HAP-1 (cell line): ENCODE measurements around the gene CHD6.

Experiments
- DNase-seq, 2 experiments: peaks; one replicate each; pipeline ENCODE4 v3.0.0-alpha.2; 2016 to 2020; ENCODE audit warnings: low spot score in 2 of 2
- H3K27me3 ChIP-seq: fragments of 250-450 bp; sonication (Bioruptor Pico); 2 replicates; pipeline ENCODE4 v1.5.1; 2020; ENCODE audit warnings: low read depth, mild to moderate bottlenecking, moderate library complexity
- H3K36me3 ChIP-seq: fragments of 250-450 bp; sonication (Bioruptor Pico); replicated peaks from 2 replicates; pipeline ENCODE4 v1.5.1; 2020; ENCODE audit warnings: mild to moderate bottlenecking
- H3K4me1 ChIP-seq: fragments of 250-450 bp; sonication (Bioruptor Pico); 2 replicates; pipeline ENCODE4 v1.5.1; 2020; ENCODE audit warnings: mild to moderate bottlenecking
- H3K4me3 ChIP-seq: fragments of 250-450 bp; sonication (Bioruptor Pico); 2 replicates; pipeline ENCODE4 v1.5.1; 2020; ENCODE audit warnings: mild to moderate bottlenecking, moderate library complexity
- H3K9me3 ChIP-seq: fragments of 250-450 bp; sonication (Bioruptor Pico); 2 replicates; pipeline ENCODE4 v1.5.1; 2020; ENCODE audit warnings: mild to moderate bottlenecking, moderate library complexity
- in situ Hi-C: fragments of 300-500 bp; cut with MboI; formaldehyde crosslinking; loops from 3 replicates; pipeline ENCODE4 v1.14.3; 2020; ENCODE audit warnings: low sequenced_read_pairs, inconsistent platforms, mixed read lengths

Gene CHD6

DNA sequence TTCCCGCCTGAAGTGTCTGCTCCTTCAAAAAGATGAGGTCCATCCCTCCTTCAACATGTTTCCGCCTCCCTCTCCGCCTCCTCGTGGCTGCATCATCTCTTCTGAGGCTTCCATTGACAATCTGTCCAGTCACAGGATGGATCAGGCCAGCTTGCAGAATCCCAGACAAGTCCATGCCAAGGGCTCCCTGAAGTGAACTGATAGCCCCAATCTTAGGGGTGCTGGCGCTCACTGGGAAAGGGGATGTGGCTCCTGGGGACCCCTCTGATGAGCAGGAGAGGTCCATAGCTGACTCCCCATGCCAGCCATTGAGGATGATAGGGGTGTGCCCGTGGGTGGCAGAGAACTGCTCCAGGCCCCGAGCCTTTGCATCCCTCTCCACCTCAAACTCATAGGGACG is 203.0 kb downstream of the CHD6 start:
- Histone ChIP-seq H3K27me3 (no peaks in the 10 kb centered on the region), H3K36me3 (peaks cover 69% of the 10 kb centered on the region), H3K4me1 (no peaks in the 10 kb centered on the region), H3K4me3 (no peak overlapping the region), H3K9me3 (no peaks in the 10 kb centered on the region)
- in situ Hi-C loops, result no loop called here
- DNase-seq, result no peak

DNA sequence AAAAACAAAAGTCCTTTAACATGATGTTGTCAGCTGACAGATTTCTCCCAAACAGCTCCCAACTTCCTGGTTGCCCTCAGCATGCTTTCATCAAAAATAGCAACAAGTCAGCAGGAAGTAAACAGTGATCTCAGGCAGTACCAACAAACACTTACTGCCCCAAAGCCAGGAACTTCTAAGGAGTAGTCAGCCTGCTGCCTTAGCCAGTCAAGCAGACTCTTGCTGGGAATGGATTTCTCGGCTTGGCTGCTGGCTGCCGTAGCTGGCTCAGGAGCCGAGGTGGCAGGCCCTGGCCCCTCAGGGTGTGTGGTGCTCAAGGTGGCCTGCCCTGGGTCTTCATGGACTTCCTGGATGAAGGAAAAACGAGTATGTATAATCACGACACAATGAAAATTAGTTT is 205.0 kb downstream of the CHD6 start:
- Histone ChIP-seq H3K36me3 (peaks cover 88% of the 10 kb centered on the region), H3K4me1 (no peaks in the 10 kb centered on the region), H3K4me3 (no peak overlapping the region), H3K27me3 (no peaks in the 10 kb centered on the region), H3K9me3 (no peaks in the 10 kb centered on the region)
- no peak for DNase-seq
- in situ Hi-C loops, result no loop called here

DNA sequence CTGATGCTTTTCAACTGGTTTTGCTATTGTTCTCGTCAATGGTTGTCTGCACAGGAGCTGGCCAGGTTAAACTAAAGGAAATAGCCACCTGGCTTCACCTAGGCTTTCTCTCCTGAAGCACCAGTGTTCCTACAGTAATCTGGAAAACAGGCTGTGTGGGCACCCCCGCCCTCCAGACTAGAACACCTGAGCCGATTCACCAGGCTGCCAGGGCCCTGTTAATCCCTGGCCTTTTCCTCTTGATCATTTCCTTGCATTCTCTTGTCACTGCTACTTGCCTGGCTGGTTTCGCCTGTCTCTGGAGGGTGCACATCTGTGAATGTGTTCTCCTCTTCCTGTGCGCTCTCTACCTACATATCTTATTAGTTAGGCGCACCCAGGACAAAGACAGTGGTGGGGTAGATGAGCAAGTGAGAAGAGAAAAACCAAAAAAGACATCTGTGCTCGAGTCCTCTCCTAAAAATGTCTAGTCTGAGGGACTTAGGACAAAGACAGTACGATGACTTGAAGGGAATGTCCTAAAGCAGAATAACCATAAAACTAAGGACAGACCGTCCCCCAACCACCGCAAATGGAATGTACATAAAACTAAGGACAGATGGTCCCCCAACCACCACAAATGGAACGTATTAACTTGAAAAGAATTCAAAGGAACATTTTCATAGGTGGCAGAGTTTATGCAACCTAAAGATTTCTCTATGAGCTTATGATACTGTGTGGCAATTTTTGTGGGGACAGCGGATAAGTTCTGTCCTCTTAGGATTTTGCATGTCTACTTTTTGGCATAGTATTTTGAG is 205.7 kb downstream of the CHD6 start:
- no peaks in the 10 kb centered on the region for H3K27me3 ChIP-seq
- H3K9me3 ChIP-seq, result no peaks in the 10 kb centered on the region
- peaks cover 84% of the 10 kb centered on the region for H3K36me3 ChIP-seq
- DNase-seq, result no peak
- H3K4me3 ChIP-seq, result no peak overlapping the region
- H3K4me1 ChIP-seq, result no peaks in the 10 kb centered on the region
- in situ Hi-C loops, result no loop called here

DNA sequence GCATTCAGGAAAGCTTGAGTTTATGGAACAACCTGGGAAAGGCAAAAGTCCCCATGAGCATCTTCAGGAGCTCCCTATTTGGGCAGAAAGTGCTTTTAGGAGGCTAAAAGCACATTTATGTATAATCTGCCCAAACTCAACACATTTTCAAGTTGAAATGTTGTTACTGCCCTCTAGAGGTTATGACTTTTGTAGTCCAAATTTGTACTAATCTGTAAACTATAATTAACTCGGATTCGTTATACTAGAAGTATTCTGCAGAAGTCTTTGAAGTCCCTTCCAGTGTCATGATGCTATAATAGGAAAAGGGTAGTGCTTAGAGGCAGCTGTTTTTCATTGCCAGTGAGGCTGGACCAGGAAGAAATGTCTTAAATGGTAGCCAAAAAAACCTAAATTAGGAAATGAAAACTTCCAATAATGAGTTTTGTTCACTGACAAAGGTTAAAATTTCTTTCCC is 206.8 kb downstream of the CHD6 start:
- Histone ChIP-seq H3K4me1 (no peaks in the 10 kb centered on the region), H3K36me3 (peaks cover 81% of the 10 kb centered on the region), H3K9me3 (no peaks in the 10 kb centered on the region), H3K27me3 (no peaks in the 10 kb centered on the region), H3K4me3 (no peak overlapping the region)
- in situ Hi-C loops, result no loop called here
- no peak for DNase-seq

DNA sequence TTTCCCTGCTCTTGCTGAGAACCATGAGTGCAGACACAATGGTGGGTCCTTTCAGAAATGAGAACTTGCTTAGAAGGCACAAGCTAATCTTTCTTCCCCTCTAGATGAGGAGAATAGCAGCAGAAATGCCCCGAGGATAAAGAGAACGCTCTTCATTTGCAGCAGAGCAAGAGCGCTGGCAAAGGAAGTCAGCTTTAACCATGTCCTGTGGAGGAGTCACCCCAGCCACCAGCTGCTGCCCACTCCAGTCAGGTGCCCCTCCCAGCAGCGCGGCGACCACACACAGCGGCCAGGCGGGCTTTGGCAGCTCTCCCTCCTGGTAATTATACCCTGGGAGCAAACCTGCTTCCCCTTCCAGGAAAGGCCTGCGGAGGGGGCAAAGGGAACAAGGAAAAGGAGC is 209.2 kb downstream of the CHD6 start:
- in situ Hi-C loops, result no loop called here
- peaks cover 70% of the 10 kb centered on the region for H3K36me3 ChIP-seq
- H3K9me3 ChIP-seq, result no peaks in the 10 kb centered on the region
- no peak overlapping the region for H3K4me3 ChIP-seq
- H3K27me3 ChIP-seq, result no peaks in the 10 kb centered on the region
- H3K4me1 ChIP-seq, result no peaks in the 10 kb centered on the region
- no peak for DNase-seq

DNA sequence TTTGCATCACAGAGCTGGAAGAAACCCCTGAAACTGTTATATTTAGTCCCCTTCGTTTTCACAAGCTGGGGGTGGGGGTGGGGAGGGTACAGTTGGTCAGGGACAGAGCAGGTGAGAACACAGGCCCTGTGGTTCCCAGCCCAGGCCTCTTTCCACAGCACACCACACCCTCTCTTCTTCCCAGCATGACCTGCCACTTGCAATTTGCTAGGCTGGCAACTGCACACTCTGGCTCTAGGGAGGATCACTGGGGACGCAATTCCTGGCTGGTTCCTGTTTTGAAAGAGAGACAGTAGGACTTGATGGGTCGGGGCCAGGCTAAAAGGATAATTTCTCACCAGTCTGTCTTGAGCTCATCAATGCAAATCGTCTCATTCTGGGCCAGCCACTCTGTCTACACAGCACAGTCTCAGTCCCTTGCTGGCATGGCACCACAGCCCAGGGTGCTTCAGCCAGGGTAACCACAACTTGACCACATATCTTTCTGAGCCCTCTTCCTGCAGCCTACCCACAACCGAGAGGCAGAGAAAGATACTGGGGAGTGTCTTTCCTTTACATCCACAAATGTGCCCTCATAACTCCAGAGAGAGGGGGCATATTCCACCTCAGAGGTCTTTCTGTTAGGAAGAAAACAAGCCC is 209.9 kb downstream of the CHD6 start:
- peaks cover 63% of the 10 kb centered on the region for H3K36me3 ChIP-seq
- no peaks in the 10 kb centered on the region for H3K9me3 ChIP-seq
- no peak overlapping the region for H3K4me3 ChIP-seq
- in situ Hi-C loops, result no loop called here
- no peaks in the 10 kb centered on the region for H3K4me1 ChIP-seq
- no peak for DNase-seq
- H3K27me3 ChIP-seq, result no peaks in the 10 kb centered on the region

DNA sequence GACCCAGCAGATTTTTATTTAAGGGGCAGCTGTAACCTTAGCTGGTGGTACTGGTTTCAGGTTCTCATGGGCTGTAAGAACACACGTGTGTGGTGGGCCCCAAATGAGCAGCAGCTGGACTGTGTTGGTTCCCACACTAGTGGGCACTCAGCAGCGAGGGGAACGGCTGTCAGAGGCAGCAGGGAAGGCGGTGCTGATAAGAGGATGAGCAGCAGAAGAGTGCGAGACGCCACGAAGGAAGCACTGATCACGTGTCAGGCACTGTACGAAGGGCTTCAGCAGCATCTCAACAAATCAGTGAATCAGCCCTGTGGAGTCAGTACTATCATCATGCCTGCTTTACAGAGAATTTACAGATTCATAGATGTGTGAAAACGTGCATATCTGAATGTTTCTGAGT is 210.6 kb downstream of the CHD6 start:
- no peak for DNase-seq
- Histone ChIP-seq H3K36me3 (peaks cover 57% of the 10 kb centered on the region), H3K4me1 (no peaks in the 10 kb centered on the region)

DNA sequence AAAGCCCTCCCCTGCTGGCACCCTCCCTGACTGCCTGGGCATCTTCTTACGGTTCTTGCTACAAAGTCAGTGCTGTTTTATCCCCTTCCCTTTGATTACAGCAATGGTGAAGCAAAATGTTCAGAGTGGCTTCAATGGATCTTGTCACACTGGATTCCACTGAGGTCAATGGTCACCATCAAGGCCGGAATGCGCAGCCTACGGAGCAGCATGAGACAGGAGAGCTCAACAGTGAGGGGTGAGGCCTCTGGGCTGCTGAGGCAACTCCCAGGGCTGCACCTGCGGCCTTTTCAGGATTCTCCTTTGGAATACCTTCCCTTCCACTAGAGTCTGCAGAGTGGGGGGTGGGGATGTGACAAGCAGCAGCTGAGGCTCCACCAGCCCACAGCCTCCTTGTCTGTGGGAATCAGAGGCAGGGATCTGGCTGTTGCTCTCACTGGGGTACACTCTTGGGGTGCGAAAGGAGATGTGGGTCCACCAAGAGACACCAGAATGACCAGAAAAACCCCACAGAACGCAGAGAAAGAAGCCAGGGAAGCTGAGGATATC is 211.2 kb downstream of the CHD6 start:
- Histone ChIP-seq H3K4me1 (no peaks in the 10 kb centered on the region), H3K36me3 (peaks cover 50% of the 10 kb centered on the region)

More for the DNA sequence above, 210.6 kb downstream of the CHD6 start:
- Histone ChIP-seq H3K9me3 (no peaks in the 10 kb centered on the region), H3K4me3 (no peak overlapping the region), H3K27me3 (no peaks in the 10 kb centered on the region)
- in situ Hi-C loops, result no loop called here

DNA sequence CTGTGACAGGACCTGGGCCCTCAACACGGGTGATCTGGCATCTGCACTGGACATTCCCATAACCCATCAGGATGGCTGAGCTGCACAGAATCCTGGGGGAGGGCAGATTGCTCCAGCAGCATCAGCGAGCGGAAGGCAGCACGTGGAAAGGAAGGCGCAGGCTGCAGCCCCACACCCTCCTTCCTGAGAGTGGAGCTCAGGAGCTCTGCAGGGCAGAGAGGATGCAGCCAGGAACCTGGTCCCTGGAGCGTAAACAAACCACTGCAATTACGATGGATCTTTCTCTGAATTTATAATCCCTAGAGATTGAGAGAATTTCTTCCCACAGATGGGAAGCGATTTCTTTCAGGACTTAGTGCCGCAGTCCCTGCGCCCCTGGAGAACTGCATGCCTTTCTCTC is 211.8 kb downstream of the CHD6 start:
- in situ Hi-C loops, result no loop called here
- Histone ChIP-seq H3K9me3 (no peaks in the 10 kb centered on the region), H3K36me3 (peaks cover 44% of the 10 kb centered on the region), H3K27me3 (no peaks in the 10 kb centered on the region), H3K4me1 (no peaks in the 10 kb centered on the region), H3K4me3 (no peak overlapping the region)
- no peak for DNase-seq

More for the DNA sequence above, 211.2 kb downstream of the CHD6 start:
- Histone ChIP-seq H3K4me3 (no peak overlapping the region), H3K27me3 (no peaks in the 10 kb centered on the region), H3K9me3 (no peaks in the 10 kb centered on the region)
- in situ Hi-C loops, result no loop called here
- DNase-seq, result no peak

DNA sequence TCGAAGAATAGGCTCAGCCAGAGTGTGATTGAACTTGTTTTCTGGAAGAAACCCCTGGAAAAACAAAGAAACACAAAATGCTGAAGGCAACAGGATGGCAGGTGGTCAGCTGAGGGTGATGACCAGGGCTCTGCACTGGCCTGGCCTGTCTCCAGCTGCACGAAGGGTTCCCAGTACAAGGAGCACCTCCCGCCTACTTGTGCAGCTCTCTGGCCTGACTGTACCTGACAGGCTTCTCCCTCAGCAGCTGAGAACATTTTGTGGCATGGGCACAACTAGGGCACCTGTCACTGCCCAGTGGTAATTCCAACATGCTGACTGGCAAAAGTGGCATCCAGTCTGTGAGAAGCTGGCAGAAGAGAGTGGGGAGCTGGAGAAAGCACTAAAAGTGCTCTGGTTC is 212.7 kb downstream of the CHD6 start:
- Histone ChIP-seq H3K9me3 (no peaks in the 10 kb centered on the region), H3K4me1 (no peaks in the 10 kb centered on the region), H3K4me3 (no peak overlapping the region), H3K36me3 (peaks cover 37% of the 10 kb centered on the region), H3K27me3 (no peaks in the 10 kb centered on the region)
- in situ Hi-C loops, result no loop called here
- no peak for DNase-seq

DNA sequence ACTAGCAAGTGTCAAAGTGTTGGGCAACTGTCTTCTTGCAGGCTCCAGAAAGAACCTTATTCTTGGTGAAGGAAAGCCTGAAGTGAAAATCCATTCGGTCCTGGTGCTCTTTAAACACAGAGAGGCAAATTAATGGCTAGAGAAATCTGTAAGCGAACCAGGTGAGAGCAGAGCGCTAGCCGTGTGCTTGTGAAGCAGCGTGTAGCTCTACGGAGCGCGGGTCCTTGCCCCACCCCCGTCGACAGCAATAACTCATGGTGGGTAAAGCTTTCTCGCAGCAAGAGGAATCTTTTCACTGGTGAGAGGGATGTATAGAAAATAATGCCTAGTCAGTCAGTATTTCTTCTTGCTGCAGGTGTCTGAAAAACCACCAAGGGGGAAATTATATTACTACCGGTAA is 214.6 kb downstream of the CHD6 start:
- peaks cover 20% of the 10 kb centered on the region for H3K36me3 ChIP-seq
- H3K4me3 ChIP-seq, result no peak overlapping the region
- in situ Hi-C loops, result no loop called here
- no peaks in the 10 kb centered on the region for H3K9me3 ChIP-seq
- DNase-seq, result no peak
- H3K27me3 ChIP-seq, result no peaks in the 10 kb centered on the region
- no peaks in the 10 kb centered on the region for H3K4me1 ChIP-seq

DNA sequence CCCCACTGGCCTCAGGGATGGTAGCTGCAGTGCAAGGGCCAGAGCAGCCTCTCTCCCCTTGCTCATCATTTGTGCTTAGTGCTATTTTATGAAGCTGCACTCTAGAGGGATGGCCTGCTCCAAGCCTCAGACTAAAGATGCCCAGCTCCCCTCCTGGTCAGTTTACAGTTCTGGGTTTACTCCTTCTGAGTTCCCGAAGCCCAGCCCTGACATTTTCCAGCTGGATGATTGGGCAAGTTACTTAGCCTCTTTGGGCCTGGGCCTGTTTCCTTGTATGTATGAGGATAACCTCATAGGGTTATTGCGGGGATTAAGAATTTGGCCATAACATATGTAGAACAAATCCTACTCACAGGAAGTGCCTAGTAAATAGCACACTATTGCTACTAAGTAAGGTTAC is 219.8 kb downstream of the CHD6 start:
- in situ Hi-C loops, result no loop called here
- Histone ChIP-seq H3K36me3 (no peaks in the 10 kb centered on the region), H3K9me3 (no peaks in the 10 kb centered on the region), H3K4me3 (no peak overlapping the region), H3K4me1 (no peaks in the 10 kb centered on the region), H3K27me3 (no peaks in the 10 kb centered on the region)
- no peak for DNase-seq

DNA sequence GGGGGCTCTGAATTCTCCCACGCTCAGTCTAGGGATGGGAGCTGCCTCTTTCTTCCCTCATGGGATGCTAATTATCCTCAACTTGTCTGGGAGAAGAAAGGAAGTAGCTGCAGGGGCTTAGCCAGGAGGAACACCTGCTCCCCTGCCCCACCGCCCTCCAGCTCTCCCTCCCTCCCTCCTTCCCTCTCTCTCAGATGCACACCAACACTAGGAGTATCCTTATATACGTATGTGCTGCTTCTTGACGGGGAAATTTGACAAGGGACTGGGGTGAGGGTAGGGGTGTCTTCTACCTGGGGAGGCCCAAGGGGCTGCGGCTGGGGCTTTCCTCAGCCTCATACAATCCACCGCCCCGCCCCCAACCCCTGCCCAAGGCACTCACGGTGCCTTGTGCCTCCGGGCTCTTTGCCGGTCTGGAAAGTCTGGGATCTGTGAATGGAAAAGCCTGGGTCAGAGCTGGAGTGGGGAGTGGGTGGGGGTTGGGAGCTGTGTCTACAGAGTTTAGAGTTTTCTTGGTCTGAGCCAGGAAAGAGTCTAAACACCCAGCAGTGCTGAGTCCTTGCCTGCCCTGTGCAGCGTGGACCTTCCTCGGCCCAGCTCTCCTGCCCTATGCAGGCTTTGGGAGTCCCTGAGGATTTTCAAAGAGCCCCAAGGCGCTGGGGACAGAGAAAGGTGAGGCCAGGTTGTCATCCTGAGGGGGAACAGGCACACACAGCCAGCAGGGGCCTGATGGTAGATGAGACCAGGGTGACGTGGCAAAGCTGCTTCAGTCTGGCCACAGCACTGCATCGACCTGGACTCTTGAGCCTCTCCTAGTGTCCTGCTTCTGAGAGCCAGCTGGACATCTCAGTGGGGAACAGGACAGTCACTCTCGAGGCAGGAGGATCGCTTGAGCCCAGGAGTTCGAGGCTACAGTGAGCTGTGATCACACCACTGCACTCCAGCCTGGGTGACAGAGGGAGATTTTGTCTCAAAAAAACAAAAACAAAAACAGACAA is 222.2 kb downstream of the CHD6 start:
- DNase-seq, result no peak
- Histone ChIP-seq H3K27me3 (no peaks in the 10 kb centered on the region), H3K9me3 (no peaks in the 10 kb centered on the region), H3K36me3 (no peaks in the 10 kb centered on the region), H3K4me1 (no peaks in the 10 kb centered on the region), H3K4me3 (no peak overlapping the region)
- in situ Hi-C loops, result no loop called here
